Measurements from ENCODE around the gene SRC.

The SRC gene

GRCh38 chr20:37442986-37443385 lies 97.0 kb downstream of the SRC start:
- in situ Hi-C loops (cut with MboI; ENCODE audit: low sequenced_read_pairs), result no loop called here

GRCh38 chr20:37443596-37443995 lies 97.7 kb downstream of the SRC start:
- in situ Hi-C loops (cut with MboI; ENCODE audit: low sequenced_read_pairs), result no loop called here

- in situ Hi-C loops (cut with MboI; ENCODE audit: low sequenced_read_pairs), result no loop called here
Measured at GRCh38 chr20:37445041-37445440, 99.1 kb downstream of the SRC start.

- in situ Hi-C loops (cut with MboI; ENCODE audit: low sequenced_read_pairs), result no loop called here
Measured at GRCh38 chr20:37446286-37447032, 100.5 kb downstream of the SRC start.

GRCh38 chr20:37447688-37448087 lies 101.7 kb downstream of the SRC start:
- in situ Hi-C loops (cut with MboI; ENCODE audit: low sequenced_read_pairs), result no loop called here

- in situ Hi-C loops (cut with MboI; ENCODE audit: low sequenced_read_pairs), result no loop called here
Measured at GRCh38 chr20:37449276-37449675, 103.3 kb downstream of the SRC start.

- in situ Hi-C loops (cut with MboI; ENCODE audit: low sequenced_read_pairs), result no loop called here
Measured at GRCh38 chr20:37450344-37450743, 104.4 kb downstream of the SRC start.

GRCh38 chr20:37451616-37452015 lies 105.7 kb downstream of the SRC start:
- in situ Hi-C loops (cut with MboI; ENCODE audit: low sequenced_read_pairs), result no loop called here

- in situ Hi-C loops (cut with MboI; ENCODE audit: low sequenced_read_pairs), result no loop called here
Measured at GRCh38 chr20:37452236-37452635, 106.3 kb downstream of the SRC start.

- in situ Hi-C loops (cut with MboI; ENCODE audit: low sequenced_read_pairs), result no loop called here
Measured at GRCh38 chr20:37453288-37453687, 107.3 kb downstream of the SRC start.

- in situ Hi-C loops (cut with MboI; ENCODE audit: low sequenced_read_pairs), result no loop called here
Measured at GRCh38 chr20:37453836-37454235, 107.9 kb downstream of the SRC start.

- in situ Hi-C loops (cut with MboI; ENCODE audit: low sequenced_read_pairs), result no loop called here
Measured at GRCh38 chr20:37454636-37455385, 108.9 kb downstream of the SRC start.
